Urinary bladder (tissue), 4 donors: ENCODE results near the gene NHLRC4. TPM values are rescaled to one million over a fixed set of nuclear protein-coding genes. Genes with fewer than 3 reads are reported as not detected.

Experiments
- DNase-seq: peaks from one replicate; pipeline ENCODE4 v3.0.0-alpha.2; 2015; ENCODE audit errors: extremely low spot score
- H3K27ac ChIP-seq: one replicate; pipeline ENCODE4 v1.5.1; 2013; ENCODE audit warnings: low read depth, mild to moderate bottlenecking, moderate library complexity
- H3K36me3 ChIP-seq: one replicate; pipeline ENCODE4 v1.6.1; 2013; ENCODE audit warnings: mild to moderate bottlenecking, moderate library complexity; ENCODE audit not compliant: insufficient read depth
- H3K4me1 ChIP-seq: one replicate; pipeline ENCODE4 v1.6.1; 2013; ENCODE audit warnings: mild to moderate bottlenecking, moderate library complexity; ENCODE audit not compliant: insufficient read depth
- H3K4me3 ChIP-seq: one replicate; pipeline ENCODE4 v1.5.1; 2013; ENCODE audit warnings: low read depth, low read length
- WGBS: extraction: QIAGEN DNeasy Blood & Tissue Kit; methylation state at CpG from one replicate; pipeline ENCODE4 v1.1.7; 2013; 5-methylcytosine and 5-hydroxymethylcytosine counted together
- polyA plus RNA-seq: library from polyadenylated mRNA; stranded (reverse); fragments of 200-250 nt; gene quantifications from one replicate; pipeline ENCODE4 v1.2.3, GENCODE V29; 2013
- total RNA-seq: library from RNA; depleted of rRNA; stranded (reverse); fragments of >200 nt; gene quantifications from one replicate; pipeline ENCODE4 v1.2.3, GENCODE V29; 2014
- donor health status: healthy with polysubstance abuse.
- donor health status: healthy.

The NHLRC4 gene
- total and polyA plus RNA-seq, 2 donors = 1.0 to 1.8 TPM

DNA sequence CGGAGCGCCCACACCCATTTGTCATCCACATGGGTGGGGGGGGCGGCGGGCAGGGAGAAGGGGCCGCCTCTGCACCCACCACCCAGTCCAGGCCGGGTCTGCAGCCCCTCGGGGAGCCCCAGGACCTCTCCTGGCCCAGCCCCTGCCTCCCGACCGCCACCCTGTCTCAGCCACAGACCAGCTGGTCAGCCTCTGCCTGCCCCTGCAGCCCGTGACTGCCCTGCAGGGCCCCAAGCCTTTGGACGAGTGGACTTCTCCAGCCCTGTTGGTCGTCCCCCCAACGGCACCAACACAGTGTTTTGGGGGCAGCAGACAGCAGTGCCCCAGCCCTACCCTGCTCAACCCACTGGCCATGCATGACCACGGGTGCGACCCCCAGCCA, 5.4 kb upstream of the NHLRC4 start:
- WGBS = 71% methylated on average over 15 of the region's 15 CpGs
- Histone ChIP-seq H3K36me3 (no peaks in the 10 kb centered on the region), H3K4me1 (peaks cover 4% of the 10 kb centered on the region), H3K27ac (no peak overlapping the region), H3K4me3 (no peak overlapping the region)
- DNase-seq = no peak

DNA sequence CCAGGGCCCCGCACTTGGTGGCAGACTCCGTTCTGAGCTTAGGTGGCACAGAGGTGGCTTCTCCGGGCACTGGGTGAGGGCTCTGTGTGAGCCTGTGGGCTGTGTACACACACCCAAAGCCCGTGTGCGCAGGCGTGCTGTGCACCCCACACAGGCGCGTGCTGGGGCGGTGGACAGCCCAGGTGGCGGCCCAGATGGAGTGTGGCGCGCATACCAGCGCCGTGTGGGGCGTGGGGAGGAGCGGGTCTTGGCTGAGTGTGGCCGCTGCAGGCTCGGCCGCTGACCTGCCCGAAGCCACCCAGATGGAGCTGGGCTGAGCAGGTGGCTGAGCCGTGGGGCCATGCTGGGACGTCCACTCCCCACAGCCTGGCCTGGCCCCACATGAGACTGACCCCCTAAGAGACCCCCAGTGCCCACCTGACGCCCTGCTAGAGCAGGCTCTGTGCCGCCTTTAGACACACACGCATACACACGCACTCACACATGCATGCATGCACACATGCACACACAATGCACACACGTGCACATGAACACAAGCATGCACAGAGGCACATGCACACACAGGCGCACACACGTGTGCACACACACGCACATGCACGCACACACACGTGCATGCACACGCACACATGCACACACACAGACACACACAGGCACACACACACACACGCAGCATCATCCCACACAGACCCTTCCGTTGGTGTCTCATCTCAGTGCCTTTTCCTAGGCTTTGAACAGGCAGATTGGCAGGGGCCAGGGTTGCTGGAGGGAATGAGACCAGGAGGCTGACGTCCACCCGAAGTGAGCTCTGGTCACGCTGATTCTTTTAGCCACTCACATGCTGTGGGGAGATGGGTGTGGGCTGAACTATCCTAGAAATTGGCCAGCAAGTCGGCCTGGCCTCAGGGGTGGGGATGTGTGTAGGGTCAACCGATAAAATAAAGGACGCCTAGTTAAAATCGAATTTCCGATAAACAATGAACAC, 4.6 kb upstream of the NHLRC4 start:
- WGBS = 84% methylated on average over 43 of the region's 43 CpGs
- Histone ChIP-seq H3K4me3 (no peak overlapping the region), H3K4me1 (peaks cover 4% of the 10 kb centered on the region), H3K36me3 (no peaks in the 10 kb centered on the region), H3K27ac (no peak overlapping the region)
- no peak for DNase-seq

DNA sequence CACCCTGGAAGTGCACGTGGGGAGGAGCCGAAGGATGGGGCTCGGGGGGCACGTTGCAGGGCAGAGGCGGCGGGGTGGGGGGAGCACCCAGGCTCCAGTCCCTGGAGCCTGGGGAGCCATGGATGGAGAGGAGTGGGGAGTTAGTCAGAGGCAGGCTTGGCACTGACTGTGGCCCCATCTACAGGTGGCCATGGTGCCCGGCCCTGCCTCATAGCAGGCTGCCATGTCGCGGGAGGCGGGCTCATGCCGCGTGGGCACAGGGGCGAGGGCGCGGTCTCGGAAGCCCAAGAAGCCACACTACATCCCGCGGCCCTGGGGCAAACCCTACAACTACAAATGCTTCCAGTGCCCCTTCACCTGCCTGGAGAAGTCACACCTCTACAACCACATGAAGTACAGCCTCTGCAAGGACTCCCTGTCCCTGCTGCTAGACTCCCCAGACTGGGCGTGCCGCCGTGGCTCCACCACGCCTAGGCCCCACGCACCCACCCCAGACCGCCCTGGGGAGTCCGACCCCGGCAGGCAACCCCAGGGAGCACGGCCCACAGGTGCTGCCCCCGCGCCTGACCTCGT, 3.6 kb upstream of the NHLRC4 start:
- no peak overlapping the region for H3K4me3 ChIP-seq
- no peaks in the 10 kb centered on the region for H3K36me3 ChIP-seq
- 89% methylated on average over 30 of the region's 30 CpGs for WGBS
- DNase-seq = no peak
- no peak overlapping the region for H3K27ac ChIP-seq
- peaks cover 4% of the 10 kb centered on the region for H3K4me1 ChIP-seq

DNA sequence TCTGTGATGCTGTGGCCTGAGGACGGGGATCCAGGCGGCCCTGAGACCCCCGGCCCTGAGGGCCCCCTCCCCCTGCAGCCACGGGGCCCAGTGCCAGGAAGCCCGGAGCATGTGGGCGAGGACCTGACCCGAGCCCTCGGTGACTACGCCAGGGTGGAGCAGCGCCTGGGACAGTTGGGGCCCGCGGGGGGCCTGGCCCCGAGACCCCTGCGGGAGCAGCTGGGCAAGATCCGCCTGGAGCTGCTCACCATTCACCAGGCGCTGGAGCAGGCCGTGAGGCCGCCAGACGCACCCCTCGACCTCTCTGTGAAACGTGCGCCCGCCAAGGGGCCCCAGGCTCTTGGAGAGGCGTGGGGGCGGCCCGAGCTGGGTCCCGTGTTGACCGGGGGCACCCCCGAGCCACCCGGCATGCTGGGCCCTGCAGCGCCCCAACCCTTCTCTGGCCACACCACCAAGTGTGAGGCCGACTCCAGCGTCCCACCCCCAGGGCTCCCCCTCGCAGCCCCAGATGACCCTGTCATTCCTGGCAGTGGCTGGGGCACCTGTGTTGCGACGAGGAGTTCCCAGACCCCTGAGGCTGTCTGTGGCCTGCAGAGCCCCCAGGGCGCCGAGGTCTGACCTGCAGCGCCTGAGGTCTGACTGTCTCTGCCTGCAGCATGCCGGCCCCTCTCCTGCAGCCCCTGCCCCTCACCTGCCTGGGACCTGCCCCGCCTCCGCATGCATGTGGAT, 2.0 kb upstream of the NHLRC4 start:
- Histone ChIP-seq H3K4me1 (peaks cover 5% of the 10 kb centered on the region), H3K27ac (no peak overlapping the region), H3K4me3 (no peak overlapping the region), H3K36me3 (no peaks in the 10 kb centered on the region)
- 85% methylated on average over 42 of the region's 42 CpGs for WGBS
- DNase-seq = no peak

DNA sequence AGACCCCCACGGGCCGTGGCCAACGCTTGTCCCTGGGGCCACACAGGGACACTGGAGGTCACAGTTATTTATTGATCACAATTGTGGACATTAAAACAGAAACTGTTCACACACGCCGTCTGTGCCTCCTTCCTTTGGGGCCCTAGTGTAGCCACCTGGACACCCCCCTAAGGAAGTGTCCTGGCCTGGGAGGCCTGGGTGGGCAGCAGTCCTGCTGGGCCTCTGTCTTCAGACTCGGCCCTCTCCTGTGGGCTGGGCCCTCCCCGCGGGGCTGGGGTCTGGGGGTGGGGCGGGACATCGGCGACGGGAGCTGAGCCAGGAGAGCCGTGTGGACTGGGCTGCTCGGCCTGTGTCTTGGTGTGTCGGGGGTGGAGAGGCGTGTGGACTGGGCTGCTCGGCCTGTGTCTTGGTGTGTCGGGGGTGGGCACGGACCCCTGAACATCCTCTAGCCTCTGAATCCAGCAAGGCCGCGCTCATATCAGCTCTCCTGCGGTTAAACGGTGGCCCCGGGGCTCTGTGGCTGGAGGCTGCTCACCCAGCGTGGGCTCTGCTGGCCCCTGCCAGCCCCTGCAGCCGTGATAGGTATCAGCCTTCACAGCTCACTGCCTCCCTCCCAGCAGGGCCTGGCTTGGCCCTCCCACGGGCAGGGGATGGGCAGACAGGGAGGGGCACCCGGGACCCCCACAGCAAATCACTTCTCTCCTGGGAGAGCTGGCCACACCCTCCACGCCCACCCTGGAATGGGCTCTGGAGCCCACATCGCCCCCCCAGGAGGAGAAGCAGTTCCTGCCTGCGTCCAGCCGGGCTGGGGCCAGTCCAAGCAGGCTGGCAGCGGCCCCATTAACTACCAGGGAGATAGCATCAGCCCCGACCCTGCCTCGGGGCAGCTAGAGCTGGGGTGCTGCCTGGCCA, 1.1 kb upstream of the NHLRC4 start:
- H3K4me3 ChIP-seq = no peak overlapping the region
- no peaks in the 10 kb centered on the region for H3K36me3 ChIP-seq
- H3K4me1 ChIP-seq = peaks cover 4% of the 10 kb centered on the region
- no peak for DNase-seq
- H3K27ac ChIP-seq = no peak overlapping the region
- 27% methylated on average over 35 of the region's 35 CpGs for WGBS

DNA sequence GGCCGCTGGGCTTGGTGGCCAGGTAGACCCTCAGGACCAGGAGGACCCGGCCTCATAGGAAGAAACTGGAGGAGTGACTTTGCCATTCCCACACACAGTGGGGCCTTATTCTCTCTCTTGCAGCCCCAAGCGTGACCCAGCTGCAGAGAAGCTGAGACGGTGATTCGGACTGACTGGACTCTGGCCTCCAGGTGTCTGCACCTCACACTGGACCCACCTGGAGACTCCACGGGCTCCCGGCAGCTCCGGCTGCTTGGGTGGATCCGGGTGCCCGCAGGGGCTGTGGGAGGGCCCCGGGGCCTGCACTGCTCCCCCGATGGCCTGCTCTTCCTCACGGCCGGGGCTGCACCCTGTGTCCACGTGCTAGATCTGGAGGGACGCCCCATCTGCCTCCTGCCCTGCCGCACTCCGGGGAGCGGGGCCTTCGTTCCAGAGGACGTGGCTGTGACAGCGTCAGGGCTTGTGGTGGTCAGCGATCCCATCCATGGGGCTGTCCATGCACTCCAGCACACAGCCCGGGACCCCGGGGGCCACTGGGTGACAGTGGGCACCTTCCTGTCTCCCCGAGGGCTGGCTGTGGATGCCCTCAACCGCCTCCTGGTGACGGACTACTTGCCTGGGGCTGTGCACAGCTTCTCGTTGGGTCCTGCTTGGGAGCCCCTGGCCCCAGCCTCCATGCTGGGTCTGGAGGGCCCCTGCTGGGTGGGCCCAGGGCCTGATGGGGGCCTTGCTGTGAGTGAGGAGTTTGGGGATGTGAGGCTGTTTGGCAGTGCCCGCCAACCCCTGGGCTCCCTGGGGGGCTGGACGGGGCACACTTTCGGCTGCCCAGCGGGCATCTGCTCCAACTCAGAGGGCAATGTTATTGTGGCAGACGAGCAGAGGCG, 810 bp downstream of the NHLRC4 start:
- H3K36me3 ChIP-seq = no peaks in the 10 kb centered on the region
- no peak overlapping the region for H3K4me3 ChIP-seq
- no peak for DNase-seq
- WGBS = 89% methylated on average over 35 of the region's 35 CpGs
- H3K27ac ChIP-seq = no peak overlapping the region
- peaks cover 4% of the 10 kb centered on the region for H3K4me1 ChIP-seq

DNA sequence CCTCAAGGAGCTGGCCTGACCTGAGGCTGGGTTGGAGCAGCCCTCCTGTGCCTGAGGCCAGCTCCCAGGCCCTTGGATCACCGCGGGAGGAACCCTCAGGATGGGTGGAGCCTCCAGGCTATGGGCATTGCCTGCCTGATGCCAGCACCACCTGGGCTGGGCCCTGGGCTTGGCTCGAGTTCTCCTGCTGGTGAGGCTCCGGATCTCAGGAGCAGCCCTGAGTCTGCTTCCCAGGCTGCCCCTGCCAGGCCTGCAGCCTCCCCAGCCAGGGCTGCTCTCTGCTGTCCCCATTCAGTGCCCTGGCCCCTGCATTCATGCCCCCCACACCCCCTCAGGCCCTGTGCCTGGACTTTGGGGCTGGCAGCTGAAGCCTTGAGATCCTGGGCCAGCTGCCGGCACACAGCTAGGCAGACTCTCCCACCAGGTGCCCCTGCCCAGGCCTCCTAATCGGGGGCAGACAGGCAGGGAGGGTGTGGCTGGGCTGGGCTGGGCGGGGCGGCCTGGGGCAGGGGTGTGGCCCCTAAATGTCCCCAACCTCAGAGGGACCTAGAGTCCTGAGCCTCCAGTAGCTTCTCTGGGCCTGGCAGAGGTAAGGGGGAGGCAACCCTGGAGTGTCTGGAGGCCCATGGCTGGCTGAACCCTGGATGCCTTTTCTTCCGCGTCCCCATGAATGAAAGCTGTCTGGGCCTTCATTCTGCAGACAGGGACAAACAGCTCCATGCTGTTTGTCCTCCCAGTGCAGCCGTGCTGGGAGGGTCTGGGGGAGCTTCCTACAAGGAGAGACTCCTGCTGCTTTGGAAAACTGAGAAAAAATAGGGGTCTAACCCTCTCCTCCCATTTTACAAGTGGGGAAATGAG, 1.8 kb downstream of the NHLRC4 start:
- DNase-seq = no peak
- 69% methylated on average over 11 of the region's 11 CpGs for WGBS
- Histone ChIP-seq H3K27ac (no peak overlapping the region), H3K4me1 (peaks cover 4% of the 10 kb centered on the region), H3K36me3 (no peaks in the 10 kb centered on the region), H3K4me3 (no peak overlapping the region)

DNA sequence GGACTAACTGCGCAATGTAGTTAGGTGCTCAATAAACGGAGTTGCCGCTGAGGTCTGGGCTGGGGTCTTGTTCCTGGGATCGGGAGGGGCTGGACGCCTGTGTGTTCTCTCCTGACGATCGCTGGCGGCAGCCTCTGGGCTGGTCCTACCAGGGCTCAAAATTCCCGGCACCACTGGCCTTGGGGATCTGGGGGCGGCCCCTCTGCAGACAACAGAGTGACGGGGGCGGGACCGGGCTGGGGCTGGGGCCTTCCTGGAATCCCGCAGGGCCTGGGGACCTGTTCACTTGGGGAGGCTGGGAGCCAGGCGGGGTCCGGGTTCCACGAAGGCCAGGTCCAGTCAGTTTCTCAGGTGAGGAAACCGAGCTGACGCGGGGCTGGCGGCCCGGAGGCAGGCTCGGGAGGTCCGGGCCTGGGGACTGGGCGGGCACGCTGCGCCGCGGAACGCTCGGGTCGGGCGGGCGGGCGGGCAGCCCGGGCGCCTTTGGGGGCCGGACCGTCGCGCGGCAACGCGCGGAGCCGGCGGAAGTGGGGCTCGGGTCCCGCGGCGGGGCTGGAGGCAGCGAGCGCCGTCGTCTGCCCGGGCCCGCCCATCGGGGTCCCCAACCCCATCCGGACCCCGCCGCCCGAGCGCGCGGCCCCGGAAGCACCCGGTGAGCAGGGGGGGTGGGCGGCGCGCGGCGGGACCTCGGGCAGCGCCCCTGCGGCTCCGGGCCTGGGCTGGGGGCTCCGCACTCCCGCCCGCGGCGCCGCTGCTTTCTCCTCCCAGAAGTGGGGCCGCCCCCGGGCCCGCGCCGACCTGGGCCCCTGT, 2.8 kb downstream of the NHLRC4 start, which contains the start of gene PIGQ:
PIGQ (plus strand) TSS at position 524 of the 810 bp plus-strand sequence. CDS start 4,107 bp downstream, outside the sequence.
- H3K27ac ChIP-seq = peak within 1 kb of the TSS; percentile 53
- WGBS = 1% methylated on average over 87 of the region's 87 CpGs
- DNase-seq = no peak
- peak within 1 kb of the TSS; percentile 97 for H3K4me3 ChIP-seq
- no peaks in the 10 kb centered on the region for H3K36me3 ChIP-seq
- peaks cover 4% of the 10 kb centered on the region for H3K4me1 ChIP-seq

DNA sequence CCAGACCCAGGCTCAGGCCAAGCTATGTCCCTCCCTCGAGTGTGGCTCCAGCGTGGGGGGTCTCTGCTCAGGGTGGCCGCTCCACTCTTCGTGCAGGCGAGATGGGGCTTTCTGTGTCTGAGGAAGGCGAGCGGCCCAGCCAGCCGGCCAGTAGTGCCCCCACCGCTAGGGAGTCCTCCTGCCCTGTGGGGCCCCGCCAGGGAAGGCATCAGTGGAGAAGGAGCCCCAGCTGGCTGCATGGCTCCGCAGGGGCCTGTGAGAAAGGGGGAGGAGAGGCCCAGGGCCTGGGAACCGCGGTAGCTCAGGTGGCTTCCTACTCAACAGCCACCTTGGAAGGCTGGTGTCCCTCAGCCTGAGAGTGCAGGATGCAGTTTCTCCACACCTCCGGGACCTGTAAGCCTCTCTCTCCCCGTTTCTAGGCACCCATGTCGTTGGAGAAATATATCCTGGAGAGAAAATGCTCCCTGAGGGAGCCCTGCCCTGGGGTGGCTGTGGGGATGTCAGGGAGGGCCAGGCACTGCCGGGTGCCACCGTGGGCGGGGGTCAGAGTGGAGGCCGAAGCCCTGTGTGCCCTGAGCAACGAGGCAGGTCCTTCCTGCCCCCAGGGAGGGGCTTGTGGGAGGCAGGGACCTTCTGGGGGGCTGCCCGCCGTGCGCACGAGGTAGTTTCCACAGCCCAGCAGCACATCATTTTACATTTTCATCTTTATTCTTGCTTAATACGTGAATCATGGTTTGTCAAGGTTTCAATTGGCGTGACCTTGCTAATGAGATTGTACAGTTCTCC, 6.3 kb downstream of the NHLRC4 start:
- WGBS = 88% methylated on average over 27 of the region's 27 CpGs
- Histone ChIP-seq H3K4me1 (peaks cover 2% of the 10 kb centered on the region), H3K4me3 (no peak overlapping the region), H3K36me3 (no peaks in the 10 kb centered on the region), H3K27ac (no peak overlapping the region)
- DNase-seq = no peak

DNA sequence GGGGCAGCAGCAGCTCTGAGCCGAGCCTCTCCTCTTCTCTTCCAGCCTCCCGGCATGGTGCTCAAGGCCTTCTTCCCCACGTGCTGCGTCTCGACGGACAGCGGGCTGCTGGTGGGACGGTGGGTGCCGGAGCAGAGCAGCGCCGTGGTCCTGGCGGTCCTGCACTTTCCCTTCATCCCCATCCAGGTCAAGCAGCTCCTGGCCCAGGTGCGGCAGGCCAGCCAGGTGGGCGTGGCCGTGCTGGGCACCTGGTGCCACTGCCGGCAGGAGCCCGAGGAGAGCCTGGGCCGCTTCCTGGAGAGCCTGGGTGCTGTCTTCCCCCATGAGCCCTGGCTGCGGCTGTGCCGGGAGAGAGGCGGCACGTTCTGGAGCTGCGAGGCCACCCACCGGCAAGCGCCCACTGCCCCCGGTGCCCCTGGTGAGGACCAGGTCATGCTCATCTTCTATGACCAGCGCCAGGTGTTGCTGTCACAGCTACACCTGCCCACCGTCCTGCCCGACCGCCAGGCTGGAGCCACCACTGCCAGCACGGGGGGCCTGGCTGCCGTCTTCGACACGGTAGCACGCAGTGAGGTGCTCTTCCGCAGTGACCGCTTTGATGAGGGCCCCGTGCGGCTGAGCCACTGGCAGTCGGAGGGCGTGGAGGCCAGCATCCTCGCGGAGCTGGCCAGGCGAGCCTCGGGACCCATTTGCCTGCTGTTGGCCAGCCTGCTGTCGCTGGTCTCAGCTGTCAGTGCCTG, 7.4 kb downstream of the NHLRC4 start:
- DNase-seq = no peak

More for the DNA sequence above, 7.4 kb downstream of the NHLRC4 start:
- H3K36me3 ChIP-seq = no peaks in the 10 kb centered on the region
- no peak overlapping the region for H3K27ac ChIP-seq
- no peaks in the 10 kb centered on the region for H3K4me1 ChIP-seq
- 95% methylated on average over 46 of the region's 46 CpGs for WGBS
- no peak overlapping the region for H3K4me3 ChIP-seq
